ENCODE data around the gene FSTL4.

The FSTL4 gene

DNA sequence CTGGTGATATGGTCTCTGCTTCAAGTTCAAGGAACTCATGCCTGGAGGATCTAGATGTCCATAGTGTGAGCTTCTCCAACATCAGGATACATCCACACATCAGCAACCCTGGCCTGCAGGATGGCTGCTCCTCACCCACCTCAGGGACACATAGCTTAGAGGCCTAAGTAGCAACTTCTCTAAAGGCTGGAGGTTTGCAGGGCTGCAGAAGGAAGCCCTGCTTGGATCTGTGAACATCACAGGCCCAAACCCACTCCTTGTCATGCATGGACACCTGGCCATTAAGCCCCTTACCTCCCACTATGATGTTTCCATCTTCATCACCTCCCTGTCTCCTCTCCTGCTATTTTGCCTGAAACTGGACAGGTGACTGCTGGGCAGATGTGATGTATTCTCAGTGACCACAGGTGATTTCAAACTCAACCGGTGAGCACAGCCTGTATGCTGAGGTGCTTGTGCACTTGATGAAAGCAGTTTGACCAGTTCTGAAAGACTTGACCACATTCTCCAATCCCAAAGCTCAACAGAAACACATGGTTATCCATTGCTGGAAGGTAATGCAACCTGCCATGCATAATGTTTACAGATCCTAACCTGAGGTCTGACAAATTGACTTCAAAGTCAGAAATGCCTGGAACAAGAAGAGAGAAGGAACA lies 205.2 kb downstream of the FSTL4 start:
- H3K27ac ChIP-seq (ENCODE audit: low read length) = no peak overlapping the region
- no peaks in the 10 kb centered on the region for H3K9me3 ChIP-seq (ENCODE audit: control insufficient read depth in 2 of 2, low read length in 2 of 2)
- H3K9ac ChIP-seq (ENCODE audit: low read length in 2 of 2) = no peak overlapping the region
- no peak overlapping the region for H3K4me3 ChIP-seq (ENCODE audit: low read length in 2 of 2)
- no peaks in the 10 kb centered on the region for H3K36me3 ChIP-seq (ENCODE audit: control insufficient read depth in 2 of 2, insufficient read depth in 2 of 2, low read length in 2 of 2)
- H3K27me3 ChIP-seq (ENCODE audit: control insufficient read depth in 1 of 2, insufficient read depth in 2 of 2, low read length in 2 of 2) = no peaks in the 10 kb centered on the region
- no peaks in the 10 kb centered on the region for H3K4me1 ChIP-seq (ENCODE audit: control insufficient read depth, insufficient read depth, low read length)

- Histone ChIP-seq H3K36me3 (ENCODE audit: control insufficient read depth in 2 of 2, insufficient read depth in 2 of 2, low read length in 2 of 2) (no peaks in the 10 kb centered on the region), H3K4me3 (ENCODE audit: low read length in 2 of 2) (no peak overlapping the region), H3K4me1 (ENCODE audit: control insufficient read depth, insufficient read depth, low read length) (no peaks in the 10 kb centered on the region), H3K9me3 (ENCODE audit: control insufficient read depth in 2 of 2, low read length in 2 of 2) (no peaks in the 10 kb centered on the region), H3K27me3 (ENCODE audit: control insufficient read depth in 1 of 2, insufficient read depth in 2 of 2, low read length in 2 of 2) (no peaks in the 10 kb centered on the region), H3K9ac (ENCODE audit: low read length in 2 of 2) (no peak overlapping the region), H3K27ac (ENCODE audit: low read length) (no peak overlapping the region)
Measured at GRCh38 chr5:133406208-133406976, 205.9 kb downstream of the FSTL4 start.

DNA sequence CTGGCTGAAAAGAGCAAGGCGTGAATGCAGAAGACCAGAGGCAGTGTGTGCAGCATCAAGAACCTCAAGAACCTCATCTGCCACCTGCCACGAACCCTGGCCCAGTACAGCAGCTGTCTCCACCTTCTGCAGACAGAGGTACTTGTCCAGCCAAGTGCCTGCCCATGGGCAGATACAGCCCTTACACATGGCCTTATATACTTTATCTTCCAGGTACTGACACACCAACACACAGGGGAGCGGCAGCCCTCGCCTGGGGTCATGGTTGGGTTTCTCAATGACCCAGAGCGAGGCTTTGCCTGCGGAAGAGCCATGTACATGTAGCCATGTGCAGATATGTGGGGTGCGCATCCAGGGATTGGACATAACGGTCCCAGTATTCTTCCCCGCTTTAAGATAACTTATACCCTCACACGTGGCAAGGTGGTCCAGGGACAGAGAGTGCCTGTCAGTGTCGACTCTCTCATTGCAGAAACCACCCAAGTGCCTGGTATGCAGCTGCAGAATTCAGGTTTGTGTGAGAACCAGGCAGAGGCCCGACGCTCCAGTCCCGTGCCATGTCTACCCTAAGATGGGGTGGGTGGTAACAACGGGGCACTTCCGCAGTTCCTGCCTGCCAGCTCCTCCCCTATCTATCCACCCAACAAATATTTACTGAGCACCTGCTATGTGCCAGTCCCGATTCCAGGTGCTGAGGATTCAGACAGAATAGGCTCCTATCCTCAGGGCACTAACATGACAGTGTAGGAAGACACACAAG lies 206.9 kb downstream of the FSTL4 start:
- no peaks in the 10 kb centered on the region for H3K27me3 ChIP-seq (ENCODE audit: control insufficient read depth in 1 of 2, insufficient read depth in 2 of 2, low read length in 2 of 2)
- H3K27ac ChIP-seq (ENCODE audit: low read length) = no peak overlapping the region
- H3K9me3 ChIP-seq (ENCODE audit: control insufficient read depth in 2 of 2, low read length in 2 of 2) = no peaks in the 10 kb centered on the region
- no peaks in the 10 kb centered on the region for H3K36me3 ChIP-seq (ENCODE audit: control insufficient read depth in 2 of 2, insufficient read depth in 2 of 2, low read length in 2 of 2)
- H3K4me3 ChIP-seq (ENCODE audit: low read length in 2 of 2) = no peak overlapping the region
- H3K9ac ChIP-seq (ENCODE audit: low read length in 2 of 2) = no peak overlapping the region
- no peaks in the 10 kb centered on the region for H3K4me1 ChIP-seq (ENCODE audit: control insufficient read depth, insufficient read depth, low read length)

- H3K4me1 ChIP-seq (ENCODE audit: control insufficient read depth, insufficient read depth, low read length) = no peaks in the 10 kb centered on the region
- H3K4me3 ChIP-seq (ENCODE audit: low read length in 2 of 2) = no peak overlapping the region
- no peaks in the 10 kb centered on the region for H3K27me3 ChIP-seq (ENCODE audit: control insufficient read depth in 1 of 2, insufficient read depth in 2 of 2, low read length in 2 of 2)
- H3K9ac ChIP-seq (ENCODE audit: low read length in 2 of 2) = no peak overlapping the region
- H3K9me3 ChIP-seq (ENCODE audit: control insufficient read depth in 2 of 2, low read length in 2 of 2) = no peaks in the 10 kb centered on the region
- H3K27ac ChIP-seq (ENCODE audit: low read length) = no peak overlapping the region
- no peaks in the 10 kb centered on the region for H3K36me3 ChIP-seq (ENCODE audit: control insufficient read depth in 2 of 2, insufficient read depth in 2 of 2, low read length in 2 of 2)
Measured at GRCh38 chr5:133404724-133405123, 207.6 kb downstream of the FSTL4 start.

GRCh38 chr5:133403741-133404364 lies 208.5 kb downstream of the FSTL4 start:
- H3K4me3 ChIP-seq (ENCODE audit: low read length in 2 of 2) = no peak overlapping the region
- H3K36me3 ChIP-seq (ENCODE audit: control insufficient read depth in 2 of 2, insufficient read depth in 2 of 2, low read length in 2 of 2) = no peaks in the 10 kb centered on the region
- no peaks in the 10 kb centered on the region for H3K9me3 ChIP-seq (ENCODE audit: control insufficient read depth in 2 of 2, low read length in 2 of 2)

DNA sequence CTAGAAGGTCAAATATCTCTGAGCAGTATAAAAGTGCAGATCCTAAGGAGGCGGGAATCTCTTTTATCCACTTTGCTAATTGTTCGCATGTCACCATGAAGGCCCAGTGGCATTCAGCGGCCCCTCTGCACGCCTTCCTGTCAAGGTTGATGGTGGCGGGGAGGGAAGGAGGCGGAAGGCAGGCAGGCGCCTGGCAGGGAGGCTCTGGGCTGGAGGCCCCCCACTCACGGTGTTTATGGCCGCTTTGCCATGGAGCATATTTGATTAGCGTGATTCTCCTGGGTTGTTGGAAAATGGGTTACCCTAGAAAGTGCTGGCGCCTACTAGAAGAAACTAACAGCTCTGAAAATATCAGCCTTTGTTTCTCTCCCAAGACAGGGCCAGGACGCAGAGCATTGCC lies 209.6 kb downstream of the FSTL4 start:
- Histone ChIP-seq H3K4me3 (ENCODE audit: low read length in 2 of 2) (no peak overlapping the region), H3K36me3 (ENCODE audit: control insufficient read depth in 2 of 2, insufficient read depth in 2 of 2, low read length in 2 of 2) (no peaks in the 10 kb centered on the region), H3K4me1 (ENCODE audit: control insufficient read depth, insufficient read depth, low read length) (no peaks in the 10 kb centered on the region), H3K9ac (ENCODE audit: low read length in 2 of 2) (no peak overlapping the region), H3K27me3 (ENCODE audit: control insufficient read depth in 1 of 2, insufficient read depth in 2 of 2, low read length in 2 of 2) (no peaks in the 10 kb centered on the region), H3K27ac (ENCODE audit: low read length) (no peak overlapping the region), H3K9me3 (ENCODE audit: control insufficient read depth in 2 of 2, low read length in 2 of 2) (no peaks in the 10 kb centered on the region)

More at GRCh38 chr5:133403741-133404364, 208.5 kb downstream of the FSTL4 start:
- H3K27ac ChIP-seq (ENCODE audit: low read length) = no peak overlapping the region
- H3K9ac ChIP-seq (ENCODE audit: low read length in 2 of 2) = no peak overlapping the region
- no peaks in the 10 kb centered on the region for H3K4me1 ChIP-seq (ENCODE audit: control insufficient read depth, insufficient read depth, low read length)
- no peaks in the 10 kb centered on the region for H3K27me3 ChIP-seq (ENCODE audit: control insufficient read depth in 1 of 2, insufficient read depth in 2 of 2, low read length in 2 of 2)

DNA sequence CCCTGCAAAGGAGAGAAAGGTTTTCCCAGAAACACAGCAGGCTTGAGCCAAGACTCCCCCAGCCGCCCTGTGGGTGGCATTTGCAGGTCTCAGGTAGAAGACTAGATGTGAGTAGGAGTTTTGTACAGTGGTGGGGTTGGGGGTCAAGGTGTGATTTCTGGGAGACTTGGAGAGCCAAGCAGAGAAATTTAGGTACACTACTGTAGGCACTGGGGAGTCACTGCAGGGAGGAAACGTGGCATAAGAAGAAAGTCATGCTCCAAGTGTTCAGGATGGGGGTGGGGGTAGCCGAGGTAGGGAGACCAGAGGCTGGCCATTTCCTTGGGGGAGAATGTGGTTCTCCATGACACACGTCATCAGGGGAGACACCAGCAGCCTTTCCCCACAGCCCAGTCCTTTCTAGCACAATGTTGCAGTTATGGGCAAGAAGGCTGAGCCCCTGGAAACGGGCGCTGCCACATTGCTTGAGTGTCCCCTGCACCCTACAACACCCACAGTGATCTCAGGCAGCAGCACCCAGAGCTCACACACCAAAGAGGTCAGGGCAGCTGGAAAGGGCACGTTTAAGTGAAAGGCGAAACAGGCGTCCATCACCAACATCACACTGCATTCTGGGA lies 210.5 kb downstream of the FSTL4 start:
- Histone ChIP-seq H3K36me3 (ENCODE audit: control insufficient read depth in 2 of 2, insufficient read depth in 2 of 2, low read length in 2 of 2) (no peaks in the 10 kb centered on the region), H3K9me3 (ENCODE audit: control insufficient read depth in 2 of 2, low read length in 2 of 2) (no peaks in the 10 kb centered on the region), H3K4me3 (ENCODE audit: low read length in 2 of 2) (no peak overlapping the region), H3K27ac (ENCODE audit: low read length) (no peak overlapping the region), H3K9ac (ENCODE audit: low read length in 2 of 2) (no peak overlapping the region), H3K4me1 (ENCODE audit: control insufficient read depth, insufficient read depth, low read length) (no peaks in the 10 kb centered on the region), H3K27me3 (ENCODE audit: control insufficient read depth in 1 of 2, insufficient read depth in 2 of 2, low read length in 2 of 2) (no peaks in the 10 kb centered on the region)

DNA sequence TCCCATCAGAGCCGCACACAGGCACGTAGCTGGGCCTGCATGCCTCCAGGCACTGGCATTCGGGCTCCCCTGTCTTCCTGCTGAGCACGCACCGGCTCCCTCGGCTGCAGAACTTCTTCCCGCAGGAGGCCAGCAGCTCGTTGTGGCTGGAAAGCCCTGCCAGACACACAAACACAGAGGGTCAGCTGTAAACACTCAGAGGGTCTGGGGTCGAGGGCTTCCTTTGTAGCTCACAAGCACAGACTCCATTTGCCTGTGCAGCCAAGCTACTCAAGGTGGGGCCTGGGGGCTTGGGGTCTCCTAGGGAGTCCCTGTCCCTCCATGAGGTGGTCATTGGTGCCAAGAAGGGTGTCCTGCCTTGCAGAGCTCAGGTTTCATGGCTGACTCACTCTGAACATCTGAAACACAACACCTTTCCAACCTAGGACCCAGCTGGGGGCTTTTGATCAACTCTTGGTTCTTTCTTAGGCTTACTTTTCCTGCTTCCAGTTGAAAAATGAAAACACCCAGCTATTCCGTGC lies 211.4 kb downstream of the FSTL4 start:
- Histone ChIP-seq H3K9ac (ENCODE audit: low read length in 2 of 2) (no peak overlapping the region), H3K4me1 (ENCODE audit: control insufficient read depth, insufficient read depth, low read length) (no peaks in the 10 kb centered on the region), H3K9me3 (ENCODE audit: control insufficient read depth in 2 of 2, low read length in 2 of 2) (no peaks in the 10 kb centered on the region), H3K36me3 (ENCODE audit: control insufficient read depth in 2 of 2, insufficient read depth in 2 of 2, low read length in 2 of 2) (no peaks in the 10 kb centered on the region), H3K27me3 (ENCODE audit: control insufficient read depth in 1 of 2, insufficient read depth in 2 of 2, low read length in 2 of 2) (no peaks in the 10 kb centered on the region), H3K27ac (ENCODE audit: low read length) (no peak overlapping the region), H3K4me3 (ENCODE audit: low read length in 2 of 2) (no peak overlapping the region)

GRCh38 chr5:133400120-133400519 lies 212.2 kb downstream of the FSTL4 start:
- H3K9me3 ChIP-seq (ENCODE audit: control insufficient read depth in 2 of 2, low read length in 2 of 2) = no peaks in the 10 kb centered on the region
- H3K4me3 ChIP-seq (ENCODE audit: low read length in 2 of 2) = no peak overlapping the region
- no peak overlapping the region for H3K27ac ChIP-seq (ENCODE audit: low read length)
- no peaks in the 10 kb centered on the region for H3K27me3 ChIP-seq (ENCODE audit: control insufficient read depth in 1 of 2, insufficient read depth in 2 of 2, low read length in 2 of 2)
- H3K9ac ChIP-seq (ENCODE audit: low read length in 2 of 2) = no peak overlapping the region
- H3K4me1 ChIP-seq (ENCODE audit: control insufficient read depth, insufficient read depth, low read length) = no peaks in the 10 kb centered on the region
- H3K36me3 ChIP-seq (ENCODE audit: control insufficient read depth in 2 of 2, insufficient read depth in 2 of 2, low read length in 2 of 2) = no peaks in the 10 kb centered on the region

GRCh38 chr5:133399247-133399891 lies 213.0 kb downstream of the FSTL4 start:
- no peaks in the 10 kb centered on the region for H3K27me3 ChIP-seq (ENCODE audit: control insufficient read depth in 1 of 2, insufficient read depth in 2 of 2, low read length in 2 of 2)
- no peaks in the 10 kb centered on the region for H3K4me1 ChIP-seq (ENCODE audit: control insufficient read depth, insufficient read depth, low read length)
- no peaks in the 10 kb centered on the region for H3K9me3 ChIP-seq (ENCODE audit: control insufficient read depth in 2 of 2, low read length in 2 of 2)
- no peaks in the 10 kb centered on the region for H3K36me3 ChIP-seq (ENCODE audit: control insufficient read depth in 2 of 2, insufficient read depth in 2 of 2, low read length in 2 of 2)
- no peak overlapping the region for H3K27ac ChIP-seq (ENCODE audit: low read length)
- no peak overlapping the region for H3K4me3 ChIP-seq (ENCODE audit: low read length in 2 of 2)
- H3K9ac ChIP-seq (ENCODE audit: low read length in 2 of 2) = no peak overlapping the region

All from stomach smooth muscle (tissue), 2 donors.